K562 (cell line): ENCODE measurements around the gene ANKRD65. TPM values are rescaled to one million over a fixed set of nuclear protein-coding genes. Genes with fewer than 3 reads are reported as not detected.

Source experiments
- ATAC-seq: fragments of 200-7000 bp; cut with Tn5 transposase; 3 replicates; pipeline ENCODE4 v1.9.1; 2020; ENCODE audit warnings: moderate library complexity
- BruUV-seq: library from RNA; stranded (reverse); fragments of 400-500 nt; replicated peaks from 2 replicates; lab custom pipeline; 2021; lab: Mats Ljungman, UMichigan
- CTCF ChIA-PET: fragments of 300-600 bp; formaldehyde crosslinking; extraction: SDS; loops from one replicate; lab custom pipeline; 2021; ENCODE audit warnings: low intra/inter-chr PET ratio; lab: Yijun Ruan, JAX
- POLR2A ChIA-PET: fragments of 300-600, 350-650 bp; sonication (Branson Sonifier 250); formaldehyde crosslinking; extraction: SDS; loops from one replicate; lab custom pipeline; 2021; ENCODE audit warnings: antibody characterized with exemption, inconsistent platforms; lab: Yijun Ruan, JAX
- DNase-seq, 4 experiments: peaks; one replicate each; pipeline versions ENCODE4 v3.0.0 to v3.0.0-alpha.2; 2011 to 2018; ENCODE audit warnings: low spot score in 3 of 4, mixed read lengths in 3 of 4; ENCODE audit errors: extremely low read depth in 1 of 4
- FAIRE-seq: peaks from 2 replicates; lab custom pipeline; 2011; peaks lifted over from hg19 to GRCh38; lab: Jason Lieb, UNC
- H2AFZ ChIP-seq: 2 replicates; pipeline ENCODE4 v1.6.0; 2011; ENCODE audit warnings: low read depth, low read length, control low read depth, inconsistent platforms
- H3K27ac ChIP-seq: fragments of 200-600 bp; 3 replicates; pipeline ENCODE4 v1.8.0; 2011; ENCODE audit warnings: low read depth, mild to moderate bottlenecking, control low read depth, inconsistent platforms, low read length, moderate library complexity, mixed read lengths; ENCODE audit errors: extremely low read depth
- H3K27me3 ChIP-seq, 2 experiments: fragments of 300-600 bp in 1 of 2; 2 replicates in 1 of 2; 3 replicates in 1 of 2; pipeline versions ENCODE4 v1.6.0 to v1.8.0; 2011; ENCODE audit warnings: inconsistent platforms in 2 of 2, low read length in 2 of 2, mild to moderate bottlenecking in 1 of 2, mixed read lengths in 1 of 2, moderate library complexity in 1 of 2; ENCODE audit not compliant: control insufficient read depth in 2 of 2, insufficient read depth in 2 of 2
- H3K36me3 ChIP-seq: fragments of 300-600 bp; 3 replicates; pipeline ENCODE4 v1.8.0; 2011; ENCODE audit warnings: mild to moderate bottlenecking, low read length, inconsistent platforms; ENCODE audit not compliant: control insufficient read depth, insufficient read depth
- H3K4me1 ChIP-seq, 2 experiments: fragments of 200-600 bp in 1 of 2; replicated peaks in 1 of 2; 2 replicates in 1 of 2; 3 replicates in 1 of 2; pipeline versions ENCODE4 v1.5.1 to v1.8.0; 2011; ENCODE audit warnings: inconsistent platforms in 2 of 2, low read length in 2 of 2, mild to moderate bottlenecking in 1 of 2, mixed read lengths in 1 of 2, moderate library complexity in 1 of 2; ENCODE audit not compliant: control insufficient read depth in 2 of 2, insufficient read depth in 2 of 2
- H3K4me2 ChIP-seq: 2 replicates; pipeline ENCODE4 v1.6.1; 2011; ENCODE audit warnings: low read length, control low read depth, inconsistent platforms, mixed read lengths; ENCODE audit not compliant: insufficient read depth
- H3K4me3 ChIP-seq: fragments of 200-600 bp; sonication (generic), shearing (Covaris generic); 2 replicates; pipeline ENCODE4 v1.5.1; 2016; ENCODE audit warnings: control low read depth, inconsistent platforms
- H3K79me2 ChIP-seq: fragments of 200-600 bp; 3 replicates; pipeline ENCODE4 v1.8.0; 2011; ENCODE audit warnings: low read length, inconsistent platforms; ENCODE audit not compliant: control insufficient read depth, insufficient read depth
- H3K9ac ChIP-seq, 2 experiments: 2 replicates each; pipeline versions ENCODE4 v1.6.0 to v1.6.1; 2011; ENCODE audit warnings: low read depth in 2 of 2, low read length in 2 of 2, control low read depth in 1 of 2, inconsistent platforms in 1 of 2, mild to moderate bottlenecking in 1 of 2, mixed read lengths in 1 of 2; ENCODE audit not compliant: insufficient read depth in 1 of 2
- H3K9me1 ChIP-seq: one replicate; pipeline ENCODE4 v1.6.0; 2011; ENCODE audit warnings: inconsistent platforms, mild to moderate bottlenecking, low read length, moderate library complexity; ENCODE audit not compliant: control insufficient read depth, insufficient read depth
- H3K9me3 ChIP-seq: replicated peaks from 2 replicates; pipeline ENCODE4 v1.5.1; 2011; ENCODE audit warnings: low read depth, low read length, inconsistent platforms; ENCODE audit not compliant: control insufficient read depth, insufficient read depth
- H4K20me1 ChIP-seq: replicated peaks from 2 replicates; pipeline ENCODE4 v1.6.1; 2011; ENCODE audit warnings: low read length, inconsistent platforms, mixed read lengths; ENCODE audit not compliant: control insufficient read depth, insufficient read depth
- BCOR ChIP-seq: fragments of 450-650 bp; IDR thresholded peaks from 2 replicates; pipeline ENCODE4 v1.6.1; 2016
- ELF1 ChIP-seq: fragments of 200-800 bp; sonication (Bioruptor generic); IDR thresholded peaks from 2 replicates; pipeline ENCODE4 v1.6.1; 2016; ENCODE audit warnings: missing genetic modification characterization, missing compliant biosample characterization
- GATA2 ChIP-seq: sonication (generic); formaldehyde crosslinking; IDR thresholded peaks from 2 replicates; pipeline ENCODE4 v1.4.0; 2020; ENCODE audit warnings: mild to moderate bottlenecking, missing genetic modification reagents
- KDM1A ChIP-seq, 2 experiments: fragments of 450-650 bp; IDR thresholded peaks; 2 replicates each; pipeline ENCODE4 v1.6.1; 2016; ENCODE audit warnings: mild to moderate bottlenecking in 2 of 2
- MAFG ChIP-seq: fragments of 450-650 bp; conservative IDR thresholded peaks from 2 replicates; pipeline ENCODE4 v1.6.1; 2016; ENCODE audit warnings: missing genetic modification characterization, missing compliant biosample characterization
- RB1 ChIP-seq: fragments of 450-650 bp; IDR thresholded peaks from 2 replicates; pipeline ENCODE4 v1.6.1; 2017; ENCODE audit warnings: low read depth, mild to moderate bottlenecking
- TCF15 ChIP-seq: fragments of 250-450 bp; sonication (Bioruptor Pico); IDR thresholded peaks from 2 replicates; pipeline ENCODE4 v1.8.0; 2022; ENCODE audit warnings: moderate library complexity, mild to moderate bottlenecking, inconsistent platforms
- TCF3 ChIP-seq: sonication (generic); formaldehyde crosslinking; IDR thresholded peaks from 2 replicates; pipeline ENCODE4 v1.4.0; 2020; ENCODE audit warnings: mild to moderate bottlenecking, missing genetic modification reagents
- THRAP3 ChIP-seq: fragments of 450-650 bp; IDR thresholded peaks from 2 replicates; pipeline ENCODE4 v1.6.1; 2016; ENCODE audit warnings: mild to moderate bottlenecking, inconsistent platforms, borderline replicate concordance
- TRIM25 ChIP-seq: fragments of 450-650 bp; IDR thresholded peaks from 2 replicates; pipeline ENCODE4 v1.7.0; 2016; ENCODE audit warnings: borderline replicate concordance
- ZNF3 ChIP-seq: fragments of 250-450 bp; sonication (Bioruptor Pico); IDR thresholded peaks from 2 replicates; pipeline ENCODE4 v1.5.0; 2021; ENCODE audit warnings: mild to moderate bottlenecking, moderate library complexity
- ZNF316 ChIP-seq: fragments of 450-650 bp; IDR thresholded peaks from 2 replicates; pipeline ENCODE4 v1.6.1; 2016
- WGBS: fragments of 100-300 bp; shearing (Covaris generic); methylation state at CpG from one replicate; pipeline ENCODE4 v1.1.6; 2016; ENCODE audit warnings: low coverage, mixed read lengths; ENCODE audit not compliant: insufficient coverage; ENCODE audit errors: missing lambda C conversion rate; 5-methylcytosine and 5-hydroxymethylcytosine counted together
- in situ Hi-C: fragments of 300-500 bp; cut with MboI; formaldehyde crosslinking; loops from 4 replicates; pipeline ENCODE4 v1.15.0; 2018; ENCODE audit warnings: inconsistent platforms, mixed read lengths
- intact Hi-C: fragments of 100-400 bp; cut with micrococcal nuclease; formaldehyde crosslinking; loops from 2 replicates; pipeline ENCODE4 v1.14.2; 2022
- polyA plus RNA-seq, 8 experiments: library from polyadenylated mRNA; depleted of rRNA in 4 of 8; stranded (reverse) in 5 of 8; unstranded in 3 of 8; fragments of >200 nt; fragmentation: Nextera tagmentation in 2 of 8; fragmentation: Illumina TruSeq in 1 of 8; extraction: Ambion mirVana in 2 of 8; extraction: Trizol in 1 of 8; gene quantifications; 2 replicates each; pipeline versions ENCODE4 v1.2.1 to v1.2.3, GENCODE V29; 2011 to 2014; ENCODE audit warnings: inconsistent platforms in 1 of 8, missing spikeins in 1 of 8
- total RNA-seq, 7 experiments: library from RNA; depleted of rRNA in 6 of 7; stranded (reverse); fragments of >200 nt in 6 of 7; fragmentation: Illumina TruSeq in 2 of 7; extraction: Trizol in 2 of 7; gene quantifications; 2 replicates each; pipeline versions ENCODE4 v1.2.1 to v1.2.3, GENCODE V29; 2011 to 2021; ENCODE audit warnings: low replicate concordance in 1 of 7

Gene ANKRD65
- total and polyA plus RNA-seq, 9 of the 15 experiments (the other 6 are each of a cell fraction or from before 2014, with no cell fraction given): not detected

- H3K4me2 ChIP-seq: no peak overlapping the region
- no peak overlapping the region for H2AFZ ChIP-seq
- H3K9ac ChIP-seq: no peak overlapping the region
- FAIRE-seq: no peak
- no peaks in the 10 kb centered on the region for H3K9me3 ChIP-seq
- H4K20me1 ChIP-seq: no peaks in the 10 kb centered on the region
- no peaks in the 10 kb centered on the region for H3K79me2 ChIP-seq
- ATAC-seq: no peak
- POLR2A ChIA-PET: interaction anchor here (0.6 to 1.8 kb wide), 4 partner anchors 10 to 25 kb away, joined by 3 to 4 read pairs (median 4); partner anchors contain the start of gene CCNL2
- peaks cover 3 to 44% of the 10 kb centered on the region in 2 experiments; a peak in 4 of 5 replicates for H3K4me1 ChIP-seq
- CTCF ChIA-PET: no interaction called here
- H3K27me3 ChIP-seq: no peaks in the 10 kb centered on the region
- no peak overlapping the region for H3K4me3 ChIP-seq
- 81% methylated on average over 14 of the region's 15 CpGs for WGBS
- BruUV-seq: no TSS peak
- peak; percentile 84 for TF ChIP-seq ZNF316
- no peak for TF ChIP-seq GATA2 (CRISPR knock-in tag)
- 0 out of 2 replicates have a peak, but pooled peaks have one; percentile 29 for TF ChIP-seq MAFG (tag)
- TF ChIP-seq TCF3 (CRISPR knock-in tag): no peak
- no peak for TF ChIP-seq TCF15
- TF ChIP-seq THRAP3: no peak
- H3K36me3 ChIP-seq: no peaks in the 10 kb centered on the region
- no peak overlapping the region for H3K27ac ChIP-seq
- in situ Hi-C loops: no loop called here
- H3K9me1 ChIP-seq: no peaks in the 10 kb centered on the region
- no peak for DNase-seq
- intact Hi-C loops: no loop called here
Measured at GRCh38 chr1:1424707-1425106, 3.6 kb upstream of the ANKRD65 start.

GRCh38 chr1:1423245-1423597 is 2.1 kb upstream of the ANKRD65 start:
- H4K20me1 ChIP-seq: no peaks in the 10 kb centered on the region
- H3K27ac ChIP-seq: no peak overlapping the region
- POLR2A ChIA-PET: interaction anchor here (1.1 to 1.4 kb wide), 2 partner anchors 11 to 31 kb away, joined by 4 to 5 read pairs; no protein-coding TSS in a partner anchor
- intact Hi-C loops: no loop called here
- ATAC-seq (no peak), FAIRE-seq (no peak), DNase-seq (no peak)
- H3K9me3 ChIP-seq: no peaks in the 10 kb centered on the region
- peak overlapping the region; percentile 41; the same call in 1 of the 2 replicates for H2AFZ ChIP-seq
- H3K79me2 ChIP-seq: no peaks in the 10 kb centered on the region
- no peak overlapping the region; a peak in 1 of 4 replicates for H3K9ac ChIP-seq
- peak overlapping the region; percentile 22; the same call in 1 of the 2 replicates for H3K4me2 ChIP-seq
- BruUV-seq: no TSS peak
- no peaks in the 10 kb centered on the region for H3K9me1 ChIP-seq
- peaks cover 3 to 49% of the 10 kb centered on the region in 2 experiments; a peak in 4 of 5 replicates for H3K4me1 ChIP-seq
- in situ Hi-C loops: no loop called here
- WGBS: 42% methylated on average over 7 of the region's 7 CpGs
- peak; percentile 41; the same call in 1 of the 2 replicates for TF ChIP-seq BCOR
- TF ChIP-seq ELF1 (tag): peak; percentile 9; the same call in 1 of the 2 replicates
- TF ChIP-seq TRIM25: no peak
- no peak for TF ChIP-seq RB1
- TF ChIP-seq KDM1A (IDR thresholded peaks at IDR 0.05): peak in 1 of 2 experiments; percentile 35; a peak in 1 of 4 replicates
- TF ChIP-seq ZNF3 (CRISPR knock-in tag): peak; percentile 97
- no peak overlapping the region for H3K4me3 ChIP-seq
- H3K27me3 ChIP-seq: no peaks in the 10 kb centered on the region
- H3K36me3 ChIP-seq: no peaks in the 10 kb centered on the region
- CTCF ChIA-PET: no interaction called here
